Measurements from ENCODE around the gene PLIN4. TPM values are rescaled to one million over a fixed set of nuclear protein-coding genes. Genes with fewer than 3 reads are reported as not detected.

PLIN4 gene
- total RNA-seq, 2 experiments from 2014 or later = 0.13 to 0.32 TPM

GRCh38 chr19:4471403-4472173 is 46.7 kb downstream of the PLIN4 start:
- H2AFZ ChIP-seq (ENCODE audit: low read length) = peak overlapping the region; percentile 82; the same call in 1 of the 2 replicates
- H4K20me1 ChIP-seq (ENCODE audit: insufficient read depth, low read length) = no peaks in the 10 kb centered on the region
- H3K4me3 ChIP-seq (ENCODE audit: low read depth, low read length, poor library complexity, severe bottlenecking) = peak overlapping the region; percentile 98
- H3K79me2 ChIP-seq (ENCODE audit: insufficient read depth, low read depth, low read length) = peaks cover 27% of the 10 kb centered on the region
- BruUV-seq (replicated peaks) = no TSS peak
- H3K9me2 ChIP-seq (ENCODE audit: insufficient read depth, low read length) = no peaks in the 10 kb centered on the region
- peaks cover 30% of the 10 kb centered on the region for H3K4me1 ChIP-seq (ENCODE audit: insufficient read depth, low read length, poor library complexity, severe bottlenecking)
- ChIA-PET CTCF (ENCODE audit: unreplicated experiment) (interaction anchor here (0.5 to 0.9 kb wide), 2 partner anchors 64 to 161 kb away, joined by 3 to 12 read pairs; no protein-coding TSS in a partner anchor), POLR2A (interaction anchor here (0.6 to 1.6 kb wide), 6 partner anchors 13 to 332 kb away, joined by 3 to 9 read pairs (median 4); partner anchors contain the start of gene CHAF1A)
- peak overlapping the region; percentile 88 for H3K27ac ChIP-seq (ENCODE audit: low read depth, low read length, poor library complexity, severe bottlenecking)
- TF ChIP-seq CTCF (conservative IDR thresholded peaks at IDR 0.05; ENCODE audit: low read length) = no peak
- no peak for TF ChIP-seq EZH2phosphoT487 (IDR thresholded peaks at IDR 0.05; ENCODE audit: borderline replicate concordance, low read depth, low read length)
- peak overlapping the region; percentile 71 for H3K4me2 ChIP-seq (ENCODE audit: low read length)
- peak; percentile 100 for DNase-seq (ENCODE audit: low spot score)
- intact Hi-C loops (cut with micrococcal nuclease; ENCODE audit: unreplicated experiment) = loop anchor here (5.0 kb wide), 1 partner anchor 69 kb away; the partner anchor contains the start of genes CHAF1A and SH3GL1
- peaks cover 10% of the 10 kb centered on the region for H3K36me3 ChIP-seq (ENCODE audit: insufficient read depth, low read length)
- no peaks in the 10 kb centered on the region for H3K9me3 ChIP-seq (ENCODE audit: low read length)

- intact Hi-C loops (cut with micrococcal nuclease; ENCODE audit: unreplicated experiment) = no loop called here
- no TSS peak for BruUV-seq (replicated peaks)
- Histone ChIP-seq H3K4me3 (ENCODE audit: low read depth, low read length, poor library complexity, severe bottlenecking) (no peak overlapping the region), H3K27ac (ENCODE audit: low read depth, low read length, poor library complexity, severe bottlenecking) (no peak overlapping the region), H4K20me1 (ENCODE audit: insufficient read depth, low read length) (no peaks in the 10 kb centered on the region), H3K79me2 (ENCODE audit: insufficient read depth, low read depth, low read length) (peaks cover 5% of the 10 kb centered on the region), H3K36me3 (ENCODE audit: insufficient read depth, low read length) (no peaks in the 10 kb centered on the region), H3K4me2 (ENCODE audit: low read length) (no peak overlapping the region), H3K9me3 (ENCODE audit: low read length) (no peaks in the 10 kb centered on the region), H3K4me1 (ENCODE audit: insufficient read depth, low read length, poor library complexity, severe bottlenecking) (peaks cover 8% of the 10 kb centered on the region), H3K9me2 (ENCODE audit: insufficient read depth, low read length) (no peaks in the 10 kb centered on the region), H2AFZ (ENCODE audit: low read length) (no peak overlapping the region)
- POLR2A ChIA-PET = interaction anchor here (0.6 kb wide), 1 partner anchor 140 kb away, joined by 3 read pairs; no protein-coding TSS in a partner anchor
- no peak for DNase-seq (ENCODE audit: low spot score)
- TF ChIP-seq EZH2phosphoT487 (IDR thresholded peaks at IDR 0.05; ENCODE audit: borderline replicate concordance, low read depth, low read length) = no peak
- TF ChIP-seq CTCF (conservative IDR thresholded peaks at IDR 0.05; ENCODE audit: low read length) = no peak
- CTCF ChIA-PET (ENCODE audit: unreplicated experiment) = no interaction called here
These were observed 50.5 kb downstream of the PLIN4 start for GRCh38 chr19:4467835-4468234.
